ENCODE results near the gene WFDC5.
A peak's percentile ranks its signal among the peaks of the same experiment; 100 is the strongest.

WFDC5 gene

GRCh38 chr20:45111799-45112471 is 3.0 kb downstream of the WFDC5 start:
- H3K4me3 ChIP-seq (ENCODE audit: low read depth, low read length): no peak overlapping the region
- no peak for DNase-seq (ENCODE audit: low read depth, low spot score)
- POLR2A ChIA-PET: no interaction called here
- CTCF ChIA-PET: interaction anchor here (0.6 to 14.1 kb wide), 24 partner anchors 8 to 364 kb away, joined by 3 to 231 read pairs (median 5); partner anchors contain the start of gene KCNS1
- TF ChIP-seq CTCF (IDR thresholded peaks at IDR 0.05; ENCODE audit: insufficient read depth, low read length, missing control alignments): peak; percentile 27

- POLR2A ChIA-PET: no interaction called here
- CTCF ChIA-PET: interaction anchor here (0.6 to 14.1 kb wide), 17 partner anchors 10 to 363 kb away, joined by 3 to 231 read pairs (median 6); partner anchors contain the start of gene KCNS1
- TF ChIP-seq CTCF (IDR thresholded peaks at IDR 0.05; ENCODE audit: insufficient read depth, low read length, missing control alignments): no peak
- DNase-seq (ENCODE audit: low read depth, low spot score): no peak
- no peak overlapping the region for H3K4me3 ChIP-seq (ENCODE audit: low read depth, low read length)
These were observed 3.7 kb downstream of the WFDC5 start for GRCh38 chr20:45111285-45111684.

- ChIA-PET CTCF (interaction anchor here (0.8 to 14.1 kb wide), 9 partner anchors 11 to 198 kb away, joined by 3 to 231 read pairs (median 18); partner anchors contain the start of gene KCNS1), POLR2A (no interaction called here)
- no peak for TF ChIP-seq CTCF (IDR thresholded peaks at IDR 0.05; ENCODE audit: insufficient read depth, low read length, missing control alignments)
- no peak overlapping the region for H3K4me3 ChIP-seq (ENCODE audit: low read depth, low read length)
- no peak for DNase-seq (ENCODE audit: low read depth, low spot score)
These were observed 4.7 kb downstream of the WFDC5 start for GRCh38 chr20:45110301-45110700.

GRCh38 chr20:45109634-45110033 is 5.3 kb downstream of the WFDC5 start:
- POLR2A ChIA-PET: no interaction called here
- CTCF ChIA-PET: interaction anchor here (0.8 to 14.1 kb wide), 5 partner anchors 14 to 183 kb away, joined by 3 to 231 read pairs (median 112); partner anchors contain the start of gene KCNS1
- no peak overlapping the region for H3K4me3 ChIP-seq (ENCODE audit: low read depth, low read length)
- no peak for DNase-seq (ENCODE audit: low read depth, low spot score)
- no peak for TF ChIP-seq CTCF (IDR thresholded peaks at IDR 0.05; ENCODE audit: insufficient read depth, low read length, missing control alignments)

GRCh38 chr20:45105317-45105716 is 9.7 kb downstream of the WFDC5 start:
- no peak overlapping the region for H3K4me3 ChIP-seq (ENCODE audit: low read depth, low read length)
- ChIA-PET POLR2A (no interaction called here), CTCF (interaction anchor here (1.0 to 14.1 kb wide), 5 partner anchors 9 to 187 kb away, joined by 3 to 231 read pairs (median 112); partner anchors contain the start of gene KCNS1)
- no peak for TF ChIP-seq CTCF (IDR thresholded peaks at IDR 0.05; ENCODE audit: insufficient read depth, low read length, missing control alignments)
- DNase-seq (ENCODE audit: low read depth, low spot score): no peak

GRCh38 chr20:45104786-45105185 is 10.2 kb downstream of the WFDC5 start:
- POLR2A ChIA-PET: no interaction called here

More at GRCh38 chr20:45104786-45105185, 10.2 kb downstream of the WFDC5 start:
- peak; percentile 47 for DNase-seq (ENCODE audit: low read depth, low spot score)
- CTCF ChIA-PET: interaction anchor here (1.0 to 14.1 kb wide), 6 partner anchors 8 to 188 kb away, joined by 3 to 231 read pairs (median 68); partner anchors contain the start of gene KCNS1
- TF ChIP-seq CTCF (IDR thresholded peaks at IDR 0.05; ENCODE audit: insufficient read depth, low read length, missing control alignments): no peak
- no peak overlapping the region for H3K4me3 ChIP-seq (ENCODE audit: low read depth, low read length)

Measured in AG04449 (cell line).